GM18870 (cell line): ENCODE measurements around the gene EGFL7.

ENCODE experiments used
- ATAC-seq: cut with Tn5 transposase; IDR thresholded peaks from one replicate; pipeline ENCODE4 v1.9.1; 2021; ENCODE audit warnings: moderate library complexity; ENCODE audit not compliant: unreplicated experiment

The EGFL7 gene

GRCh38 chr9:136671646-136672430 is 9.1 kb downstream of the EGFL7 start:
- no peak for ATAC-seq

- no peak for ATAC-seq
These were observed 9.8 kb downstream of the EGFL7 start for GRCh38 chr9:136672431-136673087.

DNA sequence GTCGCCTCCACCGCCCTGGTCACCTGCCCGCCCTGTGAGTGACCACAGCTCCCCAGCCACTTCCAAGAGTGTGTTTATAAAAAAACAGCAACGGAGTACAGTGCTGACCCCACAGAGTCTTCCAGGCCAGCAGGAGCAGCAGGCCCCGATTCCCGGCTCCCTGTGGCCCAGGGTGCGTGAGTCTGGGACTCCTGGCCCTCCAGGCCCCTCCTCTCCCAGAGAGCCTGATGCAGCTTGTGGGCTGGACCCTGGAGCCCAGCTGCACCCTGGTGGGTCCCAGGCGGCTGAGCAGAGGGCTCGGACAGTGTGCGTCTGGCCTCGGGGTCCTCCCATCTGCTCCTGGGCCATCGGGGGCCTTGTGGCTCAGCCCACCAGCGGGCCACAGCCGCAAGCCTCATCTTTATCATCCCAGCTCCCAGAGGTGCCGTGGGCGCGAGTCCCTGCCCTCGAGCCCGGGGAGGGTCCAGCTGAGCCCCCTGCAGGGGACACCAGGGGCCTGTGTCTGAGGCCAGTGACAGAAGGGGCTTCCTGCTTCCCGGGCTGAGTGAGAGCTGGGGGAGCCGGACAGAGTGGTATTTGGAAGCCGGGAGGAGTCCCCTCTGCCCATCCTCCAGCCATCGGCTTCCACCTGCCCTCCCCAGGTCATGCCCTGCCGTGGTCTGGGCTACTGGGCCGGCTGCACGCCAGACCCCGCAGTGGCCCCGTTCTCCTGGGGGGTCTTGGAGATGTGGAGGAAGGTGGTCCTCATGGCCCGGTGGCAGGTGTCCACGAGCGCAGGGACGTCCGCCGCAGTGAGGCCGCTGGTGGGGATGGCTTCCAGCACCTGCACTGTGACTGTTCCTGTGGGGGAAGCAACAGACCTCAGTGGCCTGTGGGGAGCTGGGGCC is 10.6 kb downstream of the EGFL7 start:
- ATAC-seq, result no peak

- no peak for ATAC-seq
These were observed 11.5 kb downstream of the EGFL7 start for GRCh38 chr9:136673975-136674785.

DNA sequence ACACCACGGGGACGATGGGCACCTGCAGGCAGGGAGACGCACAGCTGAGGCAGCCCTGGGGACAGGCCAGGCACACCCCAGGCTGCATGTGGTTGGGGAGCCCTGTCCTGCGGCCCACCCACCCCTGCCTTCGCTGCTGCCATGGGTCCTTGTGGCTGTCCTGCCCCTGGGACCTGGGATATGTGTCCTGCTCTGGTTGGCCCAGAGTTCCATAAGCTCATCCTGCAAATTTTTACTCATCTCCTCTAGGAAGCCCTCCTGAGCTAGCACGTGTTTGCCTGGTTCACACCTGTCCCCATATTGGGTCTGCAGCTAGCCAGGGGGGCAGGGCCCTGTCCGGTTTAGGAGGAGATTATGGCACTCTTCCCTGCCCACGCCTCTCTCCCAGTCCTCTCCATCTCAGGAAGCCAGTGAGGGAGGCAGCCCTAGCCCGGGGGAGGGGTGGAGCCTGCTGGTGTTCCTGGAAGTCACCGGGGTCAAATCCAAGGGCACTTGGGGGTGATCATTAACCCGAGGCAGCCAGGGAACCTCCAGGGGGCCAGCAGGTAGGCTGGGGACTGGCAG is 12.2 kb downstream of the EGFL7 start:
- no peak for ATAC-seq

DNA sequence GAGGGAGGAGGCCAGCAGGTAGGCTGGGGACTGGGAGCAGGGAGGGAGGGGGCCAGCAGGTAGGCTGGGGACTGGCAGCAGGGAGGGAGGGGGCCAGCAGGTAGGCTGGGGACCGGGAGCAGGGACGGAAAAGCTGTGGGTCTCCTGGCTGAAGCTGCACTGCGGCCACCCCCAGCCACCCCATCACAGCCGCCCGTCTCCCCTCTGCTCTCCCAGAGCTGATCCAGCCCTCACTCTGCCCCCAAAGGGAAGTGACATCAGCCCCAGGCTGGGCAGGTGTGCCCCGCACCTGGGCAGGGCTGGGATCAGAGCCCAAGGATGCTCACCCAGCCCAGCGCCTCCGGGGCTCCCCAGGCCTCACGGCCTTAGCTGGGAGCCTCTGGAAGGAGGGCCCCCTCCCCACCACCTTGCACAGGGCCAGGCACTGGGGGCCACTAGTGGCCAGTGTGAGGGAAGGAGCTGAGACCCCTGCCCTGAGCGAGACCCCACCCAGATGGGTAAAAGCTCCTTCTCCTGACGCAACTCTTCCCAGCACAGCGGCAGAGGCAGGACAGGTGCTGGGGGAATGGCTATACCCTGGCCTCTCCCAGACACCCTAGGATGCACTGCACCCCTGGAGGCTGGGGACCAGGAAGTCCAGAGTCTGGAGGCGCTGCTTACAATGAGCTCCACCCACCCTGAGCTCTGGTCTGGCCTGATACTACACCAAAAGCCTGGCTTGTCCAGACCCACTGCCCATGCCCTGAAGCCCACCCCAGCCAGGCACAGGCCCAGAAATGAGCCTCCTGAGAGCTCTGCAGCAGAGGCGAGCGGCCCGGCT is 13.0 kb downstream of the EGFL7 start:
- no peak for ATAC-seq

DNA sequence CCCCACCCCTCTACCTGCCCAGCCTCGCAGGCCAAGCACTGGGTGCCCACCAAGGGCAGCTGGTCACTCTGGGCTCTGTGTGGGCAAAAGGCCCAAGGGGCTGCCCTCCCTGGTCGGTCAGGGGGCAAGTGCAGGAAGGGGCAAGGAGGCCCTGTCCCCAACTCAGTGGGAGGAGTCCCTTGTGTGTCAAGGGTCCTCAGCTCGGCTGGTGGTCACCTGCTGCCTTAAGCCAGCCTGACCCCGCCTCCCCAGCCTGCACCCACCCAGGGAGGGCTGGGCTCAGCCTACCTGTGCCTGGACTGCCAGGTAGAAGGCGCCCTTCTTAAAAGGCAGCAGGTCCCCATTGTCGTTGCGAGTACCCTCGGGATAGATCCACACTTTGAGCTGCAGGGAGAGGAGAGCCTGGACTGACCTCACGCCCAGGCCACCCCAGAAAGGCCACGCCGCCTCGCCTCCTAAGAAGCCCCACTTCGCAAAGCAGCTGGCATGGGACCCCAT is 13.6 kb downstream of the EGFL7 start:
- ATAC-seq, result no peak

- no peak for ATAC-seq
These were observed 14.4 kb downstream of the EGFL7 start for GRCh38 chr9:136676920-136677686.

DNA sequence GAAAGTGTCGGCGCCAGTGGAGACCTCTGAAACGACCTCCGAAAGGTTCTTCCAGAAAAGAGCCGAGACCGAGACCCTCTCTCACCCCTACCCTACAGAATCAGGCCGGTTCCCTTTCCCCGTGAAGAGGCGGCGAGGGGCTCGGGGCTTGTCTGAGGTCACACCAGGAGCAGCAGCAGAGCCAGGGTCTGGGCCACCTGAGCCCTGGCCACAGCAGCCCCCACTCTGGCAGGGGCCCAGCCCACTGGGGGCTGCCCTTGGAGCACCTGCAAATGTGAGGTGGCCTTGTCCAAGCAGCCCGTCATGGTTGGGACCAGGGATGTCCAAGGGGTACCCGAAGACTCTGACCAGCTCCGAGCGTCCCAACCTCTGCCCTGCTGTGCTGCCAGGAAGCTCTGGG is 15.3 kb downstream of the EGFL7 start:
- ATAC-seq, result no peak

DNA sequence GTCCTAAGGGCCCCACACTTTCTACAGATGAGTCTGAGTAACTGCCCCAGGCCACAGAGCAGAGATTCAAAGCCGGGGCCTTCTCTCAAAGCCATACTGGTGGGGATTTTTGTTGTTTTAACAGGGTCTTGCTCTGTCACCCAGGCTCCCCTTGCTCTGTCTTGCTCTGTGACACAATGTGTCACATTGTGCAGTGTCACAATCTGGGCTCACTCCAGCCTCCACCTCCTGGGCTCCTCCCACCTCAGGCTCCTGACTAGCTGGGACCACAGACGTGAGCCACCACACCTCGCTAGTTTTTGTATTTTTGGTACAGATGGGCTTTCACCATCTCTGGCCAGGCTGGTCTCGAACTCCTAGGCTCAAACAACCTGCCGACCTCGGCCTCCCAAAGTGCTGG is 15.9 kb downstream of the EGFL7 start:
- no peak for ATAC-seq

GRCh38 chr9:136679431-136679941 is 16.8 kb downstream of the EGFL7 start:
- ATAC-seq, result no peak

GRCh38 chr9:136681029-136681428 is 18.3 kb downstream of the EGFL7 start:
- ATAC-seq, result no peak

DNA sequence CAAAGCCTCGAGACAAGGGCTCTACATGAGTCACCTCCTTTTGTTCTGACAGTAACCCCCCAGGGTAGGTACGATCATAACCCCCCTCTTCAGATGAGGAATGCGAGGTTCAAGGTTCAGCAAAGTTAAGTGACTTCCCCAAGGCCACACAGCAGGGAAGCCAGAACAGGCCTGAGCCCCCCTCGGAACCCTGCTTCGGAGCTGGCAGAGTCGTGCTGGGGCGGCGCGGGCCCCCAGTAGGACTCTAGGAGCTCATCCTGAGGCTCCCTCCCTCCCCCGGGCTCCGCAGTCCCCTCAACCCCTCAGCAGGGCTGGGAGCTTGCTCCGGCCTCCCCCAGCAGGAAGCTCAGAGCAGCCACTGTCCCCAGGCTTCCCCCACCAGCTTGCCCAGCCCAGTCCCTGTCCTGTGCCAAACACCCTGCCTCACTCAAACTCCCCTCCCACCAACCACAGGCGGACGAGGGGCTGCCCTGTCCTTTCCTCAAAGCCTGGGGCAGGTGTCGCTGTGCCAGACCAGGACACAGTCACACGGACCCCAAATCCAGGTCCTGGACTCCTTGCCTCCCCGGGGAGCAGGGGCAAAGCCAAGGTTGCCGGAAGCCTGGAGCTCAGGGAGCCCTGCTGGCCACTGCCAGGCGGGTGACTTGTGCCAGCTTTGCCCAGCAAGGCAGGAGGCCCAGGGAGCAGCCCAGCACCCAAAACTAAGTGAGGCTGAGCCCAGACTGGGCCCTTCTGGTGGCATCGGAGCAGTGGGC is 19.4 kb downstream of the EGFL7 start:
- no peak for ATAC-seq

DNA sequence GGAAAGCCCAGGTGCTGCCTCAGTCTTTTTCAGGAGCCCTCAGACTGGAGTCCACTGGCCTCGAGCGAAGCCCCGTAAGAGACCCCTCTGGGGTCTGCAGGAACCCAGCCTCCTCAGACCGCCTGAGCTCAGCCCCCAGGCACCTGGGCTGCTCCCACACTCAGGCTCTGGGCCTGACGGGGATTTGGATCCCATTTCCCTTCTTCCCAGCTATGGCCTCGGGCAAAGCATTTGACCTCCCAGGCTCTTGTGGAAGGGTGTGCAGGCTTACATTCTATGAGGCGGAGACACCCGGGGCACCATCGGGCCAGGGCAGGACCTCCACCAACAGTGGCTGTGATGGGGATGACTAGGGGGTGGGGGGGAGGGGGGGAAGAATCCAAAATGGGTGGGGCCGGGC is 20.0 kb downstream of the EGFL7 start:
- no peak for ATAC-seq

DNA sequence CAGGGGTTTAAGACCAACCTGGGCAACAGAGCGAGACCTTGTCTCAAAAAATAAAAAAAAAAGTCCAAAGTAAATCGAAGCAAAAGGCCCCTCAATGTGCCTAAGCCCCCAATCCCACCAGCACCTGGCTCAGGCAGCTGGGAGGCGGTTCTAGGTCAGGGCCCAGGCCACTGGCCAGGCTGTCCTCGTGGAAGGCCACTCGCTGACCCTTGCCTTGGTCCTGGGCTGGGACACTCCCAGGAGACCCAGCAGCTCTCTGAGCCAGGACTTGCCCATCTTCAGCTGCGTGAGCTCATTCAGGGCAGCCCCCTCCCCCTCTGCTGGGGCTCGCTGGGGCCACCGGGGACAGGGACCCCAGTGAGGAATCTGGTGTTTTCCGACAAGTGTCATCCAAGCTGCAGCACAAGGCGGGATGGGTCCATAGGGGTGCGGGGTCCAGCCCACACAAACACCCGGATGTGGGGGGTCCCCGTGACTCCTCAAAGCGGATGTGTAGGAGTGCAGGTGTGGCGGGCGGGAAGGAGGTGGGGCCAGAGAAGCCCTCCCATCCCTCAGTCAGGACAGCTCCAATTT is 20.5 kb downstream of the EGFL7 start:
- ATAC-seq, result no peak

- ATAC-seq, result no peak
These were observed 21.0 kb downstream of the EGFL7 start for GRCh38 chr9:136683755-136684154.

- ATAC-seq, result no peak
These were observed 21.6 kb downstream of the EGFL7 start for GRCh38 chr9:136684339-136684738.
